Head of caudate nucleus (tissue), 42 donors: ENCODE results near the gene DNAJC10.
"Not testable (repeated sequence)": the region's sequence is repeated elsewhere in the genome, so short reads cannot be mapped to it uniquely, and the experiment has no call there.

Experiments used
- DNase-seq, 42 donors: peaks; one replicate each; pipeline versions ENCODE4 v3.0.0 to v3.0.0-alpha.2; 2020 to 2021; ENCODE audit warnings: mixed read lengths in 7 of 42
- intact Hi-C: fragments of 100-400 bp; cut with DNase I; formaldehyde crosslinking; loops from one replicate; pipeline ENCODE4 v1.15.0; 2022

The DNAJC10 gene

DNA sequence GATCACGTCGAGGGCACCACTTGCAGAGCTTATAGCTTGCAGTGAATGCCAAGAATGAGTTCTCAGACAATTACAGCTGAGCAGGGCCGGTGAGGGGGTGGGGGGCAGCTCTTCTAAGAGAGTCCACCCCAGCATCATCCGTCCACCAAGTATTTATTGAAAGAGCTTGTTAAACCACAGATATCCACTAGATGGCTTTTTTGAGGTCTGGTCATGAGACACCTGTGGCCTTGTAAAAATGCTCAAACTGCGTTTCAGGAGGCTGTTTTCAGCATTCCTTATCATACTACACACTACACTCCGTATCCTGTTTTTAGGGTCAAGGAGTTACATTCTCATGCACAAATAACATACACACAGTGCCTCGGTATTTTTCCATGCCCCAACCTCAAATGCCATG is 51.5 kb downstream of the DNAJC10 start:
- intact Hi-C loops: loop anchor here (10.0 kb wide), 1 partner anchor 207 kb away; no protein-coding TSS in a partner anchor
- no peak for DNase-seq

- intact Hi-C loops: loop anchor here (10.0 kb wide), 1 partner anchor 206 kb away; no protein-coding TSS in a partner anchor
- not testable (repeated sequence) for DNase-seq
Observed at GRCh38 chr2:182768950-182769349, 52.9 kb downstream of the DNAJC10 start.

- no peak for DNase-seq
- intact Hi-C loops: no loop called here
Observed at GRCh38 chr2:182779323-182779722, 63.3 kb downstream of the DNAJC10 start.

- intact Hi-C loops, DNase-seq: not testable (repeated sequence)
Observed at GRCh38 chr2:182781099-182781498, 65.0 kb downstream of the DNAJC10 start.

- DNase-seq, intact Hi-C loops: not testable (repeated sequence)
Observed at GRCh38 chr2:182782686-182783085, 66.6 kb downstream of the DNAJC10 start.

GRCh38 chr2:182784058-182784706 is 68.1 kb downstream of the DNAJC10 start:
- DNase-seq: no peak
- intact Hi-C loops: no loop called here

GRCh38 chr2:182784777-182785176 is 68.7 kb downstream of the DNAJC10 start:
- intact Hi-C loops: no loop called here
- DNase-seq: no peak

GRCh38 chr2:182792441-182792840 is 76.4 kb downstream of the DNAJC10 start:
- intact Hi-C loops: no loop called here
- no peak for DNase-seq

GRCh38 chr2:182798736-182799135 is 82.7 kb downstream of the DNAJC10 start:
- intact Hi-C loops: no loop called here
- DNase-seq: no peak

DNA sequence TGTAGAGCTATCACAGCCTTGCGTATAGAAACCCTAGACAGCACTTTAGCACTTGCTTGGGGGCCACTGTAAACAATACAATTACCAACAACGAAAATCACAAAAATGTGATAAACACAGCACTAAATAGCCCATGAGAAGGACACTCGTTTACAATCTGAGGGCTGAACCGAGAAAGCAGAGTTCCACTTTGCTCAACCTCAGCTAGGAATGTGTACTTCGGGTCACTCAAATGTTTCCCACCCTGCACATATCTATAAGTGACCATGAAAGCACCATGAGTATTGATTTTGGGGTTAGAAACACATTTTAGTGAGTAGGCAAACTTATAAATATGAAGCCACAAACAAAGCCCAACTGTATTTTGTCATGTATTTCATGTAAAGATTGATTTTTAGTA is 88.1 kb downstream of the DNAJC10 start:
- intact Hi-C loops: no loop called here
- DNase-seq: no peak

DNA sequence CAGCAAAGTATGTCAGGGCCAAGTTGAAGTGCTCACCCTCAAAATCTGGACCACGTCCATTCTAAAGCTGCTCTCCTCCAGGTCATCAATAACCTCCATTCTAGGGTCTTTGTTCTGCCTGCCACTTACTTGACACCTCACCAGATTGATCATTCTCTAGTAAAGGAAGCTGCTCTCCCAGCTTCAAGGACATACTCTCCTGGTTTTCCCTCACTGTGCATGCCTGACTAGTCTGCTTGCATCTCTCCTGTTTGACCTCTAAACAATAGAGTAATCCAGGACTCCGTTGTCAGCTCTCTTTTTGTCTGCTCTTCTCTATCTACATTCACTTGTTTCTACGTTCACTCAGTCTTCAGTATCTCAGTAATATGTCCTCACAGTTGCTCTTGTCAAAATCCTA is 91.3 kb downstream of the DNAJC10 start:
- DNase-seq: no peak

GRCh38 chr2:182810087-182810486 is 94.0 kb downstream of the DNAJC10 start:
- no peak for DNase-seq
- intact Hi-C loops: no loop called here

More for the DNA sequence above, 91.3 kb downstream of the DNAJC10 start:
- intact Hi-C loops: no loop called here

- no peak for DNase-seq
- intact Hi-C loops: no loop called here
Observed at GRCh38 chr2:182814380-182814779, 98.3 kb downstream of the DNAJC10 start.

DNA sequence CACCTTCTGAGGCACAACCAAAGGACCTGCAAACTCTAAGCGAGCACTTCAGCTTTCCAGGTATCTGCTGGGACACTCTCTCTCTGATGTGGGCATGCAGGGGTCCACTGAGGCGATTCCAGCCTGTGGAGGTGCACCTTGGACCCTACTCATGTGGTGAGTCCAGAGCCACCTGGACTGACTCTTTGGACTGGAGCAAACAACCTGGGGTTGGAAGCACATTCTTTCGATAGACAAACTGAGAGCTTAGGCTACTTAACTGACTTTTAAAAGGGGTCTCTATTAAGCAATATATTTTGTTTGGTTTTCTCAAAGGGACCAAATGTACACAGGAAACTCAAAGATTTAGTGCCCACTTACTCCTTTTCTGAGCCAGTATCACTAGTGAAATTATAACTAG is 98.7 kb downstream of the DNAJC10 start:
- DNase-seq: no peak
- intact Hi-C loops: no loop called here

GRCh38 chr2:182816866-182817265 is 100.8 kb downstream of the DNAJC10 start:
- intact Hi-C loops: no loop called here
- no peak for DNase-seq

GRCh38 chr2:182817558-182817957 is 101.5 kb downstream of the DNAJC10 start:
- intact Hi-C loops: no loop called here
- DNase-seq: no peak

- no peak for DNase-seq
Observed at GRCh38 chr2:182818501-182818900, 102.4 kb downstream of the DNAJC10 start.

DNA sequence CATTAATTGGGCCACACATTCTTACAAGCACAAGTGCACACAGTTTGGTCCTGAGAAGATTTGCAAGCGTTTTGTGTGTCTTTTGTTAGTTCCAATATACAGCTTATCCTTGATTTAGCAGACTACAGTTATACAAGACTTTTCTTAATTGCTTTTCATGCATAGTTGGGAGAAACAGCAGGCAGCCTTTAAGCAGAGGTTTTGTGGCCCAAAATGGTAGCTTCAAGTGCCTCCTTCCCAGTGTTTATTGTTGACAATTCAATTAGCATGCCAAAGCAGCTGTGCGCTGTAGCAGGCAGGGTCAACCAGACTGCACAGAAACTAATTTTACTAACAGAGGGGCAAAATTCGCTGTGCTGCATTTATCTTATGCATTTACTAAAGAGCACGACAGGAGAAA is 102.9 kb downstream of the DNAJC10 start:
- intact Hi-C loops: no loop called here
- DNase-seq: no peak

More at GRCh38 chr2:182818501-182818900, 102.4 kb downstream of the DNAJC10 start:
- intact Hi-C loops: no loop called here

- DNase-seq: no peak
- intact Hi-C loops: no loop called here
Observed at GRCh38 chr2:182819412-182819811, 103.4 kb downstream of the DNAJC10 start.

- intact Hi-C loops: no loop called here
- no peak for DNase-seq
Observed at GRCh38 chr2:182821182-182821581, 105.1 kb downstream of the DNAJC10 start.

DNA sequence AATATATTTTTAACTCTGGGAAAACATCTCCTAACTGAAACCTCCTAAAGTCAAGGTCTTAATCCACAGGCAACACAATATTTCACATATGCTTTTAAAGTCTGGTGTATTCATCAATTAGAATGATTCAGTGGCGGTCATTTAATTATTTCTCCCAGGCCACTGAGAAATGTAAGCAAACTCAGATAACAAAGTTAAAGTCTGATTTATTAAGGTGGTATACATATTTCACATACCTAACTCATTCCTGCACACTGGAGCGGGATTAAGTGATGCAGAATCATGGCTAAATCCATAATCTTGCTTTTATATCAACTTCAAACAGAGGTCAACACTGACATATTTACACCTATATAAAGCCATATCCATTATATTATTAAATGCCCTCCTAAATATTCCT is 106.7 kb downstream of the DNAJC10 start:
- intact Hi-C loops: no loop called here
- no peak for DNase-seq
